ENCODE data around the gene DAND5. TPM values are rescaled to one million over a fixed set of nuclear protein-coding genes. Genes with fewer than 3 reads are reported as not detected.
"Not testable (repeated sequence)": the region's sequence is repeated elsewhere in the genome, so short reads cannot be mapped to it uniquely, and the experiment has no call there.

Gene DAND5
- total RNA-seq, 1 donor from 2014 or later: not detected

DNA sequence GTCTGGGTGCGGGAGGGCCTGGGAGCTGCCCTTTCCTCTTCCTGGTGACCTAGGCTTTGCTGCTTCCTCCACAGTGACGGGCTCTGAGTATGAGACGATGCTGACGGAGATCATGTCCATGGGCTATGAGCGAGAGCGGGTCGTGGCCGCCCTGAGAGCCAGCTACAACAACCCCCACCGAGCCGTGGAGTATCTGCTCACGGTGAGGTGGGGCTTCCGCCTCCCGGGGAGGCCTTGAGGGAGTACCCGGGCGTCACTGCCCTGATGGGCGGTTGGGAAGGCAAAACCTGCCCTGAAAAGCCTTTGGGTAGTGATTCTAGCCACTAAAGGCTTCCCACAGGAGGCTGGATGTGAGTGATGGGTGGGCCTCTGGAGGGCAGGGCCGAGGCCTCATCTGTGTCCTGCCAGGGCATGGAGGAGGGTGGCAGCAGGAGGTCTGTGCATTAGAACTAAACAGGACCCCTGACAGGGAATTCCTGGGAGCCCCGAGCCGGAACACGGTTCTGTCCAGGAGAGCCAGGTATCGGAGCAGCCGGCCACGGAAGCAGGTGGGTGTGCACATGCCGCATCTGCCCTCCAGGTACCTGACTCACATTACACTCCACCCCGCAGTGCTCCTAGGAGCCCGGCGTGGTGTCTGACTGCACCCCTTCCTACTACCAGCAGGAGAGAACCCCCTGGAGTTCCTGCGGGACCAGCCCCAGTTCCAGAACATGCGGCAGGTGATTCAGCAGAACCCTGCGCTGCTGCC lies 20.6 kb upstream of the DAND5 start:
- TF ChIP-seq, protein P1, sequence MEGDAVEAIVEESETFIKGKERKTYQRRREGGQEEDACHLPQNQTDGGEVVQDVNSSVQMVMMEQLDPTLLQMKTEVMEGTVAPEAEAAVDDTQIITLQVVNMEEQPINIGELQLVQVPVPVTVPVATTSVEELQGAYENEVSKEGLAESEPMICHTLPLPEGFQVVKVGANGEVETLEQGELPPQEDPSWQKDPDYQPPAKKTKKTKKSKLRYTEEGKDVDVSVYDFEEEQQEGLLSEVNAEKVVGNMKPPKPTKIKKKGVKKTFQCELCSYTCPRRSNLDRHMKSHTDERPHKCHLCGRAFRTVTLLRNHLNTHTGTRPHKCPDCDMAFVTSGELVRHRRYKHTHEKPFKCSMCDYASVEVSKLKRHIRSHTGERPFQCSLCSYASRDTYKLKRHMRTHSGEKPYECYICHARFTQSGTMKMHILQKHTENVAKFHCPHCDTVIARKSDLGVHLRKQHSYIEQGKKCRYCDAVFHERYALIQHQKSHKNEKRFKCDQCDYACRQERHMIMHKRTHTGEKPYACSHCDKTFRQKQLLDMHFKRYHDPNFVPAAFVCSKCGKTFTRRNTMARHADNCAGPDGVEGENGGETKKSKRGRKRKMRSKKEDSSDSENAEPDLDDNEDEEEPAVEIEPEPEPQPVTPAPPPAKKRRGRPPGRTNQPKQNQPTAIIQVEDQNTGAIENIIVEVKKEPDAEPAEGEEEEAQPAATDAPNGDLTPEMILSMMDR (IDR thresholded peaks at IDR 0.05; ENCODE audit: insufficient read depth, low read length, poor library complexity, severe bottlenecking): no peak
- no peak for DNase-seq (ENCODE audit: low read depth)
- H3K27me3 ChIP-seq (ENCODE audit: control insufficient read depth, insufficient read depth, low read length): no peaks in the 10 kb centered on the region
- H3K4me3 ChIP-seq (ENCODE audit: low read depth, low read length): no peak overlapping the region
- H3K36me3 ChIP-seq (ENCODE audit: control insufficient read depth, insufficient read depth, low read length): peaks cover 3% of the 10 kb centered on the region

DNA sequence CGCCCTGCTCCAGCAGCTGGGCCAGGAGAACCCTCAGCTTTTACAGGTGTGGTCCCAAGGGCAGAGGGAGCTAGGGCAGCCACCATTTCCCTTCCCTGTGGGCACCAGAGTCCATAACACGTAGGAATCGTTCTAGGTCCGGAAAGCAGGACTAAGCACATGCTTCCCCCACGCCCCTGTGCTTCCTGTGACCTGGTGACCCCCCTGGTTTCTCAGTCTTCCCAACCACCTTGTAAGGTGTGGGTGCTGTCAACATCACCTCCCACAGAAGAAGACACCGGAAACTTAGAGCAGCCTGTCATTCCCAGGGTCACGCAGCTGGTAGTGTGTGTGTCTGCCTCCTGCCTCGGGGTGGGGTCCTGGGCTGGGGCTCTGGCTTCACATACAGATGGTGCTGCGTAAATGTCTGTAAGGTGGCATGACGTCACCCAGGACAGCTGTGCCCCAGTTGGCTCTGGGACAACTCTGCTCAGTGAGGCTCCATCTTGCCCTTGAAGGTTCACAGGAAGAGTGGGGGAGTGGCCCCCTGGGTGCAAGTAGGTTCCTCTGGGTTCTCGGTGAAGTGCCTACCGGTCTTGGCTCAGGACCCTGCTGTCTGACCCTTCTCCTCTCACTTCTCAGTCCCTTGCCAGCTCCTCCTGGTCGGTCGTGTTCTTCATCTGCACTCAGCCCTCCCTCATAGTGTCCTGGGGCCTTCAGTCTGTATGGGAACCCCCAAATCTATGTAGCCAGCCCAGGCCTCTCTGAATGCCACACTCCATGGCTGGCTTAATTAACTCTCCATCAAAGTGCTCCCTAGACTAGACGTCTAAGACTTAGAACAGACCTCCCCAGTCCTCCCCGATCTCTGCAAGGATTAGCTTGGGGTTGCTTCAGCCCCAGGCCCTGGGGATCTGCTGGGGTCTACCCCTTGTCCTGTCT lies 19.8 kb upstream of the DAND5 start:
- no peak overlapping the region for H3K4me3 ChIP-seq (ENCODE audit: low read depth, low read length)
- H3K27me3 ChIP-seq (ENCODE audit: control insufficient read depth, insufficient read depth, low read length): no peaks in the 10 kb centered on the region
- peaks cover 3% of the 10 kb centered on the region for H3K36me3 ChIP-seq (ENCODE audit: control insufficient read depth, insufficient read depth, low read length)
- TF ChIP-seq, protein P1 (IDR thresholded peaks at IDR 0.05; ENCODE audit: insufficient read depth, low read length, poor library complexity, severe bottlenecking): no peak
- no peak for DNase-seq (ENCODE audit: low read depth)

DNA sequence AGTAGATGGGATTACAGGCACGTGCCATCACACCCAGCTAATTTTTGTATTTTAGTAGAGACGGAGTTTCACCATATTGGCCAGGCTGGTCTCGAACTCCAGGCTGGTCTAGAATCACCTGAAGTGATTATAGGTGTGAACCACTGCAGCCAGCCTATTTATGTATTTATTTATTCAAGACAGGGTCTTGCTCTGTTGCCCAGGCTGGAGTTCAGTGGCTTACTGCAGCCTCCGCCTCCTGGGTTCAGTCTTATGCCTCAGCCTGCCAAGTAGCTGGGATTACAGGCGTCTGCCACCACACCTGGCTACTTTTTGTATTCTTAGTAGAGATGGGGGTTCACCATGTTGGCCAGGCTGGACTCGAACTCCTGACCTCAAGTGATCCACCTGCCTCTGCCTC lies 17.3 kb upstream of the DAND5 start:
- H3K27me3 ChIP-seq (ENCODE audit: control insufficient read depth, insufficient read depth, low read length); H3K4me3 ChIP-seq (ENCODE audit: low read depth, low read length); DNase-seq (ENCODE audit: low read depth); H3K36me3 ChIP-seq (ENCODE audit: control insufficient read depth, insufficient read depth, low read length): not testable (repeated sequence)

DNA sequence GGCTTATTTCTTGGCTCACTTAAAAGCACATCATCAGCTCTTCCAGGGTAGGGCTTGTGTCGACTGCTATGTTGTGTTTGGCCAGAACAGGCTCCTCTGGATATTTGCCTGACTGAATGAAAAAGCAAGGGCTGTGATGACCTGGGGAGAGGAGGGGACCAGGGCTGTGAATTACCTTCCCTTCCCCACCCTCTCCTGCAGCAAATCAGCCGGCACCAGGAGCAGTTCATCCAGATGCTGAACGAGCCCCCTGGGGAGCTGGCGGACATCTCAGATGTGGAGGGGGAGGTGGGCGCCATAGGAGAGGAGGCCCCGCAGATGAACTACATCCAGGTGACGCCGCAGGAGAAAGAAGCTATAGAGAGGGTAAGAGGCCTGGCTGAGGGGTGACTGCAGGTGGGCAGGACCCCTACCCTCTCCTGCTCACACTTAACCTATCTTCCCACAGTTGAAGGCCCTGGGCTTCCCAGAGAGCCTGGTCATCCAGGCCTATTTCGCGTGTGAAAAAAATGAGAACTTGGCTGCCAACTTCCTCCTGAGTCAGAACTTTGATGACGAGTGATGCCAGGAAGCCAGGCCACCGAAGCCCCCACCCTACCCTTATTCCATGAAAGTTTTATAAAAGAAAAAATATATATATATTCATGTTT lies 16.8 kb upstream of the DAND5 start:
- peaks cover 4% of the 10 kb centered on the region for H3K36me3 ChIP-seq (ENCODE audit: control insufficient read depth, insufficient read depth, low read length)
- H3K4me3 ChIP-seq (ENCODE audit: low read depth, low read length): no peak overlapping the region
- TF ChIP-seq, protein P1 (IDR thresholded peaks at IDR 0.05; ENCODE audit: insufficient read depth, low read length, poor library complexity, severe bottlenecking): no peak
- no peaks in the 10 kb centered on the region for H3K27me3 ChIP-seq (ENCODE audit: control insufficient read depth, insufficient read depth, low read length)
- DNase-seq (ENCODE audit: low read depth): no peak

DNA sequence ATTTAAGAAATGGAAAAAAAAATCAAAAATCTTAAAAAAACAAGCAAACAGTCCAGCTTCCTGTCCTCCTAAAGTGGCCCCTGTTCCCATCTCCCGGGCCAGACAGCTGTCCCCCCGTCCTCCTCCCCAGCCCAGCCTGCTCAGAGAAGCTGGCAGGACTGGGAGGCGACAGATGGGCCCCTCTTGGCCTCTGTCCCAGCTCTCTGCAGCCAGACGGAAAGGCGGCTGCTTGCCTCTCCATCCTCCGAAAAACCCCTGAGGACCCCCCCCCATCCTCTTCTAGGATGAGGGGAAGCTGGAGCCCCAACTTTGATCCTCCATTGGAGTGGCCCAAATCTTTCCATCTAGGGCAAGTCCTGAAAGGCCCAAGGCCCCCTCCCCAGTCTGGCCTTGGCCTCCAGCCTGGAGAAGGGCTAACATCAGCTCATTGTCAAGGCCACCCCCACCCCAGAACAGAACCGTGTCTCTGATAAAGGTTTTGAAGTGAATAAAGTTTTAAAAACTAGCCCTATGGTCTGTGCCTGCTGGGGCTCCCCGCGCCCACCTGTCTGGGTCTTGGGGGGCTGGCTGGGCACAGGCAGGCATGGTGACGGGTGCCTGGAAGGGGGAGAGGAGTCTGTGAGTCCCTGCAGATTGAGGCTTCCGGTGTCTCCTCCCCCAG lies 16.1 kb upstream of the DAND5 start:
- Histone ChIP-seq H3K27me3 (ENCODE audit: control insufficient read depth, insufficient read depth, low read length) (no peaks in the 10 kb centered on the region), H3K4me3 (ENCODE audit: low read depth, low read length) (no peak overlapping the region), H3K36me3 (ENCODE audit: control insufficient read depth, insufficient read depth, low read length) (peaks cover 4% of the 10 kb centered on the region)
- TF ChIP-seq, protein P1 (IDR thresholded peaks at IDR 0.05; ENCODE audit: insufficient read depth, low read length, poor library complexity, severe bottlenecking): no peak
- no peak for DNase-seq (ENCODE audit: low read depth)

Data from kidney epithelial cell (primary cell).